Liver (tissue), 9 donors: Measurements from ENCODE around the gene KLHL12. TPM values are rescaled to one million over a fixed set of nuclear protein-coding genes. Genes with fewer than 3 reads are reported as not detected.
"Not testable (repeated sequence)": the region's sequence is repeated elsewhere in the genome, so short reads cannot be mapped to it uniquely, and the experiment has no call there.

ENCODE experiments used
- DNase-seq: peaks from one replicate; pipeline ENCODE4 v3.0.0-alpha.2; 2017; ENCODE audit warnings: low spot score
- H3K27ac ChIP-seq, 2 donors: one replicate each; pipeline ENCODE4 v1.7.0; 2013; ENCODE audit warnings: inconsistent platforms in 2 of 2, low read length in 2 of 2, control low read depth in 1 of 2, low read depth in 1 of 2, mild to moderate bottlenecking in 1 of 2
- H3K27me3 ChIP-seq, 4 donors: one replicate each; pipeline versions ENCODE4 v1.6.1 to v1.7.0; 2013; ENCODE audit warnings: low read length in 3 of 4, inconsistent platforms in 1 of 4, mild to moderate bottlenecking in 1 of 4, moderate library complexity in 1 of 4; ENCODE audit not compliant: control insufficient read depth in 4 of 4, insufficient read depth in 4 of 4
- H3K36me3 ChIP-seq, 4 donors: one replicate each; pipeline versions ENCODE4 v1.6.1 to v1.7.0; 2013; ENCODE audit warnings: low read length in 3 of 4, mild to moderate bottlenecking in 3 of 4, low read depth in 1 of 4, moderate library complexity in 1 of 4; ENCODE audit not compliant: control insufficient read depth in 4 of 4, insufficient read depth in 3 of 4
- H3K4me1 ChIP-seq, 4 donors: one replicate each; pipeline versions ENCODE4 v1.6.1 to v1.7.0; 2013; ENCODE audit warnings: low read length in 3 of 4, mild to moderate bottlenecking in 3 of 4, moderate library complexity in 1 of 4; ENCODE audit not compliant: control insufficient read depth in 4 of 4, insufficient read depth in 4 of 4
- H3K4me3 ChIP-seq, 3 donors: one replicate each; pipeline versions ENCODE4 v1.6.1 to v1.7.0; 2013; ENCODE audit warnings: low read length in 3 of 3, control low read depth in 1 of 3, low read depth in 1 of 3, mild to moderate bottlenecking in 1 of 3
- H3K9ac ChIP-seq, 2 donors: one replicate each; pipeline ENCODE4 v1.7.0; 2013; ENCODE audit warnings: low read length in 2 of 2, mild to moderate bottlenecking in 2 of 2, moderate library complexity in 2 of 2, control low read depth in 1 of 2, low read depth in 1 of 2
- H3K9me3 ChIP-seq, 4 donors: one replicate each; pipeline versions ENCODE4 v1.6.1 to v1.7.0; 2013; ENCODE audit warnings: low read length in 3 of 4; ENCODE audit not compliant: control insufficient read depth in 4 of 4
- FOXA1 ChIP-seq: IDR thresholded peaks from 2 replicates; pipeline ENCODE4 v1.6.1; 2016; ENCODE audit warnings: antibody characterized with exemption
- FOXA2 ChIP-seq: IDR thresholded peaks from 2 replicates; pipeline ENCODE4 v1.6.1; 2016; ENCODE audit warnings: antibody characterized with exemption
- GABPA ChIP-seq, 2 donors: IDR thresholded peaks in 1 of 2; conservative IDR thresholded peaks in 1 of 2; 2 replicates each; pipeline ENCODE4 v1.6.1; 2016; ENCODE audit warnings: antibody characterized with exemption in 2 of 2, mild to moderate bottlenecking in 1 of 2, moderate library complexity in 1 of 2
- HNF4G ChIP-seq: IDR thresholded peaks from 2 replicates; pipeline ENCODE4 v1.6.1; 2016; ENCODE audit warnings: antibody characterized with exemption
- JUND ChIP-seq, 2 donors: IDR thresholded peaks; 2 replicates each; pipeline ENCODE4 v1.6.1; 2016; ENCODE audit warnings: antibody characterized with exemption in 2 of 2
- NR2F2 ChIP-seq: IDR thresholded peaks from 2 replicates; pipeline ENCODE4 v1.6.1; 2016; ENCODE audit warnings: antibody characterized with exemption
- RAD21 ChIP-seq, 2 donors: IDR thresholded peaks; 2 replicates each; pipeline ENCODE4 v1.6.1; 2016; ENCODE audit warnings: antibody characterized with exemption in 2 of 2, mild to moderate bottlenecking in 2 of 2
- REST ChIP-seq: IDR thresholded peaks from 2 replicates; pipeline ENCODE4 v1.6.1; 2016; ENCODE audit warnings: antibody characterized with exemption, mild to moderate bottlenecking
- YY1 ChIP-seq: IDR thresholded peaks from 2 replicates; pipeline ENCODE4 v1.6.1; 2016; ENCODE audit warnings: antibody characterized with exemption, mild to moderate bottlenecking
- ZBTB33 ChIP-seq: IDR thresholded peaks from 2 replicates; pipeline ENCODE4 v1.6.1; 2016; ENCODE audit warnings: antibody characterized with exemption
- WGBS: extraction: QIAGEN DNeasy Blood & Tissue Kit; methylation state at CpG from one replicate; pipeline ENCODE4 v1.1.7; 2013; 5-methylcytosine and 5-hydroxymethylcytosine counted together
- polyA plus RNA-seq, 2 donors: library from polyadenylated mRNA; stranded (reverse) in 1 of 2; unstranded in 1 of 2; fragments of 200-250 nt in 1 of 2; fragments of >200 nt in 1 of 2; fragmentation: Nextera tagmentation in 1 of 2; extraction: Ambion mirVana in 1 of 2; gene quantifications; one replicate each; pipeline versions ENCODE4 v1.2.1 to v1.2.3, GENCODE V29; 2013 to 2015
- total RNA-seq, 2 donors: library from RNA; depleted of rRNA; stranded (reverse); fragments of >200 nt; gene quantifications; one replicate each; pipeline ENCODE4 v1.2.3, GENCODE V29; 2014
- TF ChIP-seq, protein P1 (sequence below): IDR thresholded peaks from 2 replicates; pipeline ENCODE4 v1.6.1; 2016; ENCODE audit warnings: antibody characterized with exemption
- donor health status: healthy.
- donor health status: healthy.
- donor health status: healthy.
- donor health status: healthy.
- donor health status: healthy.

KLHL12 gene
- total and polyA plus RNA-seq, 4 donors = 7.2 to 17.5 (median 10.4) TPM

- no peak for DNase-seq
- no peak overlapping the region for H3K4me3 ChIP-seq
- H3K27ac ChIP-seq = no peak overlapping the region
- no peak for TF ChIP-seq REST
- TF ChIP-seq, protein P1, sequence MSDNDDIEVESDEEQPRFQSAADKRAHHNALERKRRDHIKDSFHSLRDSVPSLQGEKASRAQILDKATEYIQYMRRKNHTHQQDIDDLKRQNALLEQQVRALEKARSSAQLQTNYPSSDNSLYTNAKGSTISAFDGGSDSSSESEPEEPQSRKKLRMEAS = no peak
- no peak for TF ChIP-seq RAD21 (IDR thresholded peaks at IDR 0.05)
- no peak for TF ChIP-seq ZBTB33
- TF ChIP-seq YY1 = no peak
- no peak for TF ChIP-seq JUND (IDR thresholded peaks at IDR 0.05)
- TF ChIP-seq HNF4G = no peak
- TF ChIP-seq FOXA2 = no peak
- H3K9ac ChIP-seq = no peak overlapping the region
- peaks cover 3 to 35% (median 23%) of the 10 kb centered on the region in 4 donors for H3K36me3 ChIP-seq
- WGBS = 51% methylated on average over 4 of the region's 4 CpGs
- no peaks in the 10 kb centered on the region for H3K27me3 ChIP-seq
- peaks cover 0 to 6% (median 4%) of the 10 kb centered on the region in 4 donors for H3K4me1 ChIP-seq
- no peaks in the 10 kb centered on the region for H3K9me3 ChIP-seq
These were observed 21.7 kb downstream of the KLHL12 start for GRCh38 chr1:202905331-202905730.

- H3K27me3 ChIP-seq, H3K9me3 ChIP-seq, H3K4me3 ChIP-seq, DNase-seq, H3K27ac ChIP-seq, H3K9ac ChIP-seq, H3K4me1 ChIP-seq: not testable (repeated sequence)
- H3K36me3 ChIP-seq = peaks cover 5 to 33% (median 14%) of the 10 kb centered on the region in 4 donors
- 96% methylated on average over 5 of the region's 5 CpGs for WGBS
These were observed 23.2 kb downstream of the KLHL12 start for GRCh38 chr1:202903808-202904207.

DNA sequence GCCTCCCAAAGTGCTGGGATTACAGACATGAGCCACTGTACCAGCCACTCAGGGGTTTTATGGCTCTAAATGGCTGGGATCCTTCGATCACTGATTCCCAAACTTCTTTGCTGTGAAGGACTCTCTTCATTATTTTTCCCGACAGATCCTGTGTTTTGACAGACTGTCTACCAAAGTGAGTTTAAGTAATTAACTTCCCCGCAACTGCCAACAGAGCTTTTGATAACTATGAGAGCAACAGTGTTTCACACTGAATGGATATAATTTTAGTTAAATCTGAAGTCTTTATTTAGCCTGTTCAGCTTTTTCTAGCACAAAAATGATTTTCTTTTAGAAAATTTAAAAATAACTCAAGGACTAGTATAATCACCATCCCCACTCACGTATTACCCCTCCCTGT lies 25.5 kb downstream of the KLHL12 start:
- Histone ChIP-seq H3K9ac (no peak overlapping the region), H3K36me3 (peaks cover 4 to 23% (median 12%) of the 10 kb centered on the region in 4 donors), H3K27ac (no peak overlapping the region), H3K4me3 (no peak overlapping the region), H3K9me3 (no peaks in the 10 kb centered on the region), H3K27me3 (no peaks in the 10 kb centered on the region), H3K4me1 (no peaks in the 10 kb centered on the region)
- TF ChIP-seq FOXA2 = no peak
- TF ChIP-seq ZBTB33 = no peak
- no peak for TF ChIP-seq GABPA (IDR thresholded peaks at IDR 0.05 in 1 of 2, conservative IDR thresholded peaks at IDR 0.05 in 1 of 2)
- no peak for TF ChIP-seq FOXA1
- TF ChIP-seq NR2F2 = no peak
- WGBS = 94% methylated on average over 4 of the region's 4 CpGs
- DNase-seq = no peak
